ENCODE data around the gene TICAM2. TPM values are rescaled to one million over a fixed set of nuclear protein-coding genes. Genes with fewer than 3 reads are reported as not detected.

The TICAM2 gene
- total RNA-seq, 1 donor from 2014 or later: 0.98 TPM

DNA sequence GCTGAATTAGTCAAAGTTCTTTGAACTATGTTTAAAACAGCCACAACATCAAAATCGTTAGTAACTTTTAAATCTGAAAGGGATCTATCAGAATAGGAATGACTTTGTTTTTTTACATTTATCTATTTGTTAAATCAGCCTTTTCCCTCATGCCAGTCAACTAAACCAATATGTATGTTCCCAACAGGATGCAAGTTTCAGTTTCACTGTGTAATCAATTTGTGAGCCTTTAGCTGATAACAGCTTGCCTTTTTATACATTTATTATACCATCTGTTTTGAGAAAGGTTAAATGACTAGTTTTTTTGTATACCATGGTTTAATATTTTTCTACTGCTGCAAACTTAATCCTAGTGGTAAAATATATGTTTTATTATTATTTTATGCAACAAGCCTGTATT is 14.6 kb upstream of the TICAM2 start:
- intact Hi-C loops (cut with DNase I): no loop called here
- Histone ChIP-seq H3K4me1 (peaks cover 6% of the 10 kb centered on the region), H3K4me3 (no peak overlapping the region), H3K9me3 (no peaks in the 10 kb centered on the region), H3K36me3 (peaks cover 0 to 38% of the 10 kb centered on the region in 2 donors), H3K27me3 (no peaks in the 10 kb centered on the region), H3K27ac (no peak overlapping the region)
- no peak for DNase-seq (ENCODE audit: extremely low spot score in 2 of 2)
- TF ChIP-seq CTCF (IDR thresholded peaks at IDR 0.05): no peak
- no peak for TF ChIP-seq POLR2AphosphoS5 (IDR thresholded peaks at IDR 0.05; ENCODE audit: insufficient read depth in 1 of 2, low read depth in 1 of 2)
- no peak for TF ChIP-seq POLR2A (IDR thresholded peaks at IDR 0.05)

DNA sequence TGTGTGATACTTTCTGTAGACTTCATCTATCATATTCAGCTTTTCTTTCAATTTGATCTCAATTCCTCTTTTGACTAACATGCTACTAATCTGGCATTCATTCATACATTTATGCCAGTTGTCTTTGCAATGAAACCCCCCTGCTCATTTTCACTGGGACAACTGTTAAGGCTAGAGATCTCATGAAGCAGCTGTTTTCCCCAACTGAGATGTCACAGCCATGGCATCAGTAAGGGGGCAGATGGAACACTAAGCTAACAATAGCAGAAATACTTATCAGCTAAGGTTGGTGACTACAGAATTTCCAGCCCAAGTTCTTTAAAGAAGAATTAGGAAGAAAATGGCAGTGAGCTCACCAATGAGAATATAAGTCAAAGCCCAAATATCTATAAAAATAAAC is 14.2 kb upstream of the TICAM2 start:
- Histone ChIP-seq H3K9me3 (no peaks in the 10 kb centered on the region), H3K27ac (no peak overlapping the region), H3K36me3 (peaks cover 0 to 38% of the 10 kb centered on the region in 2 donors), H3K4me3 (no peak overlapping the region), H3K27me3 (no peaks in the 10 kb centered on the region), H3K4me1 (peaks cover 2% of the 10 kb centered on the region)
- no peak for TF ChIP-seq POLR2A (IDR thresholded peaks at IDR 0.05)
- no peak for TF ChIP-seq CTCF (IDR thresholded peaks at IDR 0.05)
- TF ChIP-seq POLR2AphosphoS5 (IDR thresholded peaks at IDR 0.05; ENCODE audit: insufficient read depth in 1 of 2, low read depth in 1 of 2): no peak
- DNase-seq (ENCODE audit: extremely low spot score in 2 of 2): no peak
- intact Hi-C loops (cut with DNase I): no loop called here

GRCh38 chr5:115611873-115612272 is 9.6 kb upstream of the TICAM2 start:
- Histone ChIP-seq H3K4me1 (no peaks in the 10 kb centered on the region), H3K27ac (no peak overlapping the region), H3K9me3 (no peaks in the 10 kb centered on the region), H3K36me3 (peaks cover 0 to 7% of the 10 kb centered on the region in 2 donors), H3K4me3 (no peak overlapping the region), H3K27me3 (no peaks in the 10 kb centered on the region)
- DNase-seq (ENCODE audit: extremely low spot score in 2 of 2): no peak
- TF ChIP-seq POLR2A (IDR thresholded peaks at IDR 0.05) (no peak), POLR2AphosphoS5 (IDR thresholded peaks at IDR 0.05; ENCODE audit: insufficient read depth in 1 of 2, low read depth in 1 of 2) (no peak), CTCF (IDR thresholded peaks at IDR 0.05) (no peak)
- intact Hi-C loops (cut with DNase I): no loop called here

DNA sequence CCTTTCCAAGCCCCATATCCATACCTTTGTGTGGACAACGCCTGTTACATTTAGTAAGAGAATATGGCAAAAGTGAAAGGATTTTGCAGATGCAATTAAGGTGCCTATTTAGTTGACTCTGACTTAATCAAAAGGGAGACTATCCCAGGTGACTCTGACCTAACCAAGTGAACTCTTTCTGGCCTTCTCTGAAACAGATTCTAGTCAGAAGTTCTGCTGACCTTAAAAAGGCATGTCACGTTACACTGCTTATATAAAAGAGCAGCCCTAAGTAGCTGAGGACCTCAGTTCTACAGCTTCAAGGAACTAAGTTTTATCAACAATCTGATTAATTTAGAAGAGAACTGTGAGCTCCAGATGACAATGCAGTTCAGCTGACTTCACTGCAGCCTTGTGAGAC is 5.7 kb upstream of the TICAM2 start:
- peaks cover 6% of the 10 kb centered on the region for H3K4me1 ChIP-seq
- no peaks in the 10 kb centered on the region for H3K27me3 ChIP-seq
- H3K9me3 ChIP-seq: no peaks in the 10 kb centered on the region
- intact Hi-C loops (cut with DNase I): no loop called here
- H3K4me3 ChIP-seq: no peak overlapping the region
- no peak overlapping the region for H3K27ac ChIP-seq
- no peaks in the 10 kb centered on the region for H3K36me3 ChIP-seq
- TF ChIP-seq POLR2AphosphoS5 (IDR thresholded peaks at IDR 0.05; ENCODE audit: insufficient read depth in 1 of 2, low read depth in 1 of 2) (no peak), POLR2A (IDR thresholded peaks at IDR 0.05) (no peak), CTCF (IDR thresholded peaks at IDR 0.05) (no peak)
- DNase-seq (ENCODE audit: extremely low spot score in 2 of 2): no peak

DNA sequence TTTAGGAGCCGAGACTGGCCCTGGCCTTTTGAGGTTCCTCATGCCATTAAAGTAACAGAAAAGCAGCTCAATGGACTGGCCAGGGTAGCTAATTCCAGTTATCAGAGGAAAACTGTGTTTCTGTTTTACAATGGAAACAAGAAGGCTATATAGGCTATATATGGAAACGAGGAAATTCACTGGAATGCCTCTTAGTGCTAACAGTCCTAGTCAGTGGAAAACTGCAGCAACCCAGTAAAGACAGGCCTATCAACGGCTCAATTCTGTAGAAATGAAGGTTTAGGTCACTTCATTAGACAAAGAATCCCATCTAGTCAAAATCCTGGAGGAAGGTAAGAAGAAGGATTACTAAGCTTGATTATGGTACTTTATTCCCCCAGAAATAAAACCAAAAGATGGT is 3.2 kb upstream of the TICAM2 start:
- intact Hi-C loops (cut with DNase I): no loop called here
- Histone ChIP-seq H3K4me1 (peaks cover 24% of the 10 kb centered on the region), H3K4me3 (no peak overlapping the region), H3K27ac (no peak overlapping the region), H3K9me3 (no peaks in the 10 kb centered on the region), H3K36me3 (no peaks in the 10 kb centered on the region), H3K27me3 (no peaks in the 10 kb centered on the region)
- DNase-seq (ENCODE audit: extremely low spot score in 2 of 2): no peak
- TF ChIP-seq POLR2A (IDR thresholded peaks at IDR 0.05): no peak
- no peak for TF ChIP-seq POLR2AphosphoS5 (IDR thresholded peaks at IDR 0.05; ENCODE audit: insufficient read depth in 1 of 2, low read depth in 1 of 2)
- no peak for TF ChIP-seq CTCF (IDR thresholded peaks at IDR 0.05)
